HCT116 (cell line): ENCODE data around the gene FAM193B. TPM values are rescaled to one million over a fixed set of nuclear protein-coding genes. Genes with fewer than 3 reads are reported as not detected.

Experiments used
- ATAC-seq: fragments of 200-7000 bp; cut with Tn5 transposase; 2 replicates; pipeline ENCODE4 v1.9.1; 2020; ENCODE audit warnings: mild to moderate bottlenecking, moderate library complexity
- BruUV-seq: library from RNA; stranded (reverse); fragments of 400-500 nt; replicated peaks from 2 replicates; lab custom pipeline; 2021; lab: Mats Ljungman, UMichigan
- CTCF ChIA-PET: fragments of 300-600 bp; sonication (Branson Sonifier 250); formaldehyde crosslinking; loops from one replicate; lab custom pipeline; 2021; ENCODE audit warnings: antibody characterized with exemption; lab: Charles Lee
- POLR2A ChIA-PET: fragments of 300-600, 350-600 bp; sonication (Branson Sonifier 250); formaldehyde crosslinking; loops from one replicate; lab custom pipeline; 2021; ENCODE audit warnings: antibody characterized with exemption; lab: Charles Lee
- RAD21 ChIA-PET, 2 experiments: fragments of 300-600 bp; sonication (Branson Sonifier 250); formaldehyde crosslinking; loops; one replicate each; lab custom pipeline; 2023; ENCODE audit warnings: low total read pairs in 2 of 2; ENCODE audit not compliant: uncharacterized antibody in 2 of 2, unreplicated experiment in 2 of 2, low non-redundant PET in 1 of 2; lab: Charles Lee
- DNase-seq: peaks from one replicate; pipeline ENCODE4 v3.0.0-alpha.2; 2010; ENCODE audit warnings: low read depth, low spot score
- H2AFZ ChIP-seq: fragments of 200-600 bp; shearing (Covaris generic), sonication (generic); 2 replicates; pipeline ENCODE4 v1.6.1; 2017; ENCODE audit warnings: low read depth, mixed run types, mixed read lengths, antibody characterized with exemption, low read length; ENCODE audit not compliant: poor library complexity, severe bottlenecking
- H3K27ac ChIP-seq: 2 replicates; pipeline ENCODE4 v1.5.1; 2012; ENCODE audit warnings: low read depth, low read length
- H3K27me3 ChIP-seq: fragments of 200-600 bp; sonication (generic); 2 replicates; pipeline ENCODE4 v1.6.1; 2016; ENCODE audit warnings: mixed run types, low read length, mixed read lengths; ENCODE audit not compliant: insufficient read depth
- H3K36me3 ChIP-seq, 2 experiments: fragments of 200-500 bp in 1 of 2; fragments of 200-600 bp in 1 of 2; sonication (Bioruptor generic) in 1 of 2; sonication (generic) in 1 of 2; 2 replicates each; pipeline versions ENCODE4 v1.5.1 to v1.6.1; 2014 to 2016; ENCODE audit warnings: low read length in 2 of 2, inconsistent platforms in 1 of 2, mixed read lengths in 1 of 2, mixed run types in 1 of 2; ENCODE audit not compliant: insufficient read depth in 2 of 2, control insufficient read depth in 1 of 2
- H3K4me1 ChIP-seq, 2 experiments: fragments of 200-600 bp in 1 of 2; sonication (generic) in 1 of 2; 2 replicates each; pipeline versions ENCODE4 v1.5.1 to v1.6.1; 2012 to 2017; ENCODE audit warnings: low read length in 2 of 2, inconsistent platforms in 1 of 2, mild to moderate bottlenecking in 1 of 2, mixed read lengths in 1 of 2, mixed run types in 1 of 2, moderate library complexity in 1 of 2; ENCODE audit not compliant: insufficient read depth in 2 of 2, control insufficient read depth in 1 of 2
- H3K4me2 ChIP-seq: fragments of 200-600 bp; sonication (generic); 2 replicates; pipeline ENCODE4 v1.6.1; 2017; ENCODE audit warnings: mixed run types, low read length, mixed read lengths
- H3K4me3 ChIP-seq, 2 experiments: fragments of 200-600 bp in 1 of 2; sonication (generic) in 1 of 2; replicated peaks in 1 of 2; 2 replicates each; pipeline ENCODE4 v1.5.1; 2011 to 2016; ENCODE audit warnings: low read length in 2 of 2, control low read depth in 1 of 2, low read depth in 1 of 2, mild to moderate bottlenecking in 1 of 2, mixed read lengths in 1 of 2, mixed run types in 1 of 2
- H3K79me2 ChIP-seq: fragments of 200-600 bp; sonication (generic); 2 replicates; pipeline ENCODE4 v1.6.1; 2017; ENCODE audit warnings: mild to moderate bottlenecking, mixed run types, low read length, moderate library complexity, mixed read lengths; ENCODE audit not compliant: insufficient read depth
- H3K9ac ChIP-seq: fragments of 200-600 bp; sonication (generic); 2 replicates; pipeline ENCODE4 v1.6.1; 2016; ENCODE audit warnings: low read length, mixed read lengths
- H3K9me2 ChIP-seq: fragments of 200-600 bp; sonication (generic), shearing (Covaris generic); 2 replicates; pipeline ENCODE4 v1.6.1; 2017; ENCODE audit warnings: mixed run types, mild to moderate bottlenecking, moderate library complexity; ENCODE audit not compliant: insufficient read depth
- H3K9me3 ChIP-seq, 2 experiments: fragments of 200-500 bp in 1 of 2; fragments of 200-600 bp in 1 of 2; sonication (Bioruptor generic) in 1 of 2; sonication (generic) in 1 of 2; 2 replicates each; pipeline ENCODE4 v1.6.1; 2014 to 2017; ENCODE audit warnings: low read length in 2 of 2, mixed read lengths in 2 of 2, inconsistent platforms in 1 of 2, low read depth in 1 of 2, mild to moderate bottlenecking in 1 of 2, mixed run types in 1 of 2, moderate library complexity in 1 of 2; ENCODE audit not compliant: control insufficient read depth in 1 of 2, insufficient read depth in 1 of 2
- H4K20me1 ChIP-seq: fragments of 200-600 bp; sonication (generic), shearing (Covaris generic); 2 replicates; pipeline ENCODE4 v1.6.1; 2017; ENCODE audit warnings: mixed run types, mild to moderate bottlenecking, moderate library complexity; ENCODE audit not compliant: insufficient read depth
- CBX3 ChIP-seq: IDR thresholded peaks from 2 replicates; pipeline ENCODE4 v1.6.1; 2012; ENCODE audit warnings: low read depth
- EGR1 ChIP-seq: IDR thresholded peaks from 2 replicates; pipeline ENCODE4 v1.6.1; 2012; ENCODE audit warnings: low read depth
- ELF1 ChIP-seq: IDR thresholded peaks from 2 replicates; pipeline ENCODE4 v1.6.1; 2012; ENCODE audit warnings: low read depth, borderline replicate concordance
- EZH2phosphoT487 ChIP-seq: fragments of 200-600 bp; IDR thresholded peaks from 2 replicates; pipeline ENCODE4 v1.6.1; 2018; ENCODE audit warnings: antibody characterized with exemption, borderline replicate concordance
- FOSL1 ChIP-seq: IDR thresholded peaks from 2 replicates; pipeline ENCODE4 v1.6.1; 2012; ENCODE audit warnings: low read depth
- JUND ChIP-seq: IDR thresholded peaks from 2 replicates; pipeline ENCODE4 v1.6.1; 2012
- POLR2A ChIP-seq: IDR thresholded peaks from 2 replicates; pipeline ENCODE4 v1.7.0; 2011; ENCODE audit warnings: borderline replicate concordance; ENCODE audit not compliant: insufficient read depth, insufficient read length; ENCODE audit errors: extremely low read depth
- POLR2AphosphoS5 ChIP-seq: IDR thresholded peaks from 2 replicates; pipeline ENCODE4 v1.6.1; 2011; ENCODE audit warnings: mild to moderate bottlenecking, low read depth, low read length, moderate library complexity
- RAD21 ChIP-seq: IDR thresholded peaks from 2 replicates; pipeline ENCODE4 v1.6.1; 2012; ENCODE audit warnings: low read depth, mild to moderate bottlenecking
- SIN3A ChIP-seq: IDR thresholded peaks from 2 replicates; pipeline ENCODE4 v1.6.1; 2012; ENCODE audit warnings: low read depth
- SP1 ChIP-seq: IDR thresholded peaks from 2 replicates; pipeline ENCODE4 v1.6.1; 2012; ENCODE audit warnings: low read depth
- SRF ChIP-seq: IDR thresholded peaks from 2 replicates; pipeline ENCODE4 v1.6.1; 2012; ENCODE audit warnings: low read depth
- TCF7L2 ChIP-seq: IDR thresholded peaks from 2 replicates; pipeline ENCODE4 v1.7.0; 2011; ENCODE audit warnings: borderline replicate concordance, inconsistent platforms; ENCODE audit not compliant: insufficient read depth, insufficient read length; ENCODE audit errors: extremely low read depth
- YY1 ChIP-seq: IDR thresholded peaks from 2 replicates; pipeline ENCODE4 v1.6.1; 2011; ENCODE audit warnings: low read length, low read depth, moderate library complexity, mild to moderate bottlenecking; ENCODE audit not compliant: insufficient replicate concordance; ENCODE audit errors: extremely low read depth
- intact Hi-C: fragments of 100-400 bp; cut with micrococcal nuclease; formaldehyde crosslinking; loops from 2 replicates; pipeline ENCODE4 v1.10.0; 2022
- total RNA-seq: library from RNA; stranded (reverse); gene quantifications from one replicate; pipeline ENCODE4 v1.2.1, GENCODE V29; 2021; ENCODE audit not compliant: unreplicated experiment
- TF ChIP-seq, protein P1 (sequence below): IDR thresholded peaks from 2 replicates; pipeline ENCODE4 v1.6.1; 2012
- TF ChIP-seq, protein P2 (sequence below), 3 experiments: fragments of 200-600 bp in 1 of 3; sonication (generic) in 1 of 3; IDR thresholded peaks in 2 of 3; conservative IDR thresholded peaks in 1 of 3; 2 replicates each; pipeline ENCODE4 v1.5.1; 2012 to 2017; ENCODE audit warnings: low read depth in 2 of 3, low read length in 2 of 3, antibody characterized with exemption in 1 of 3, borderline replicate concordance in 1 of 3, control low read depth in 1 of 3, mild to moderate bottlenecking in 1 of 3, mixed read lengths in 1 of 3, mixed run types in 1 of 3, moderate library complexity in 1 of 3; ENCODE audit not compliant: insufficient read depth in 1 of 3
- TF ChIP-seq, protein P3 (sequence below): IDR thresholded peaks from 2 replicates; pipeline ENCODE4 v1.6.1; 2011; ENCODE audit warnings: mild to moderate bottlenecking, low read length, moderate library complexity; ENCODE audit not compliant: insufficient replicate concordance; ENCODE audit errors: extremely low read depth

FAM193B gene
- total RNA-seq, 1 experiment from 2014 or later: 54.0 TPM

DNA sequence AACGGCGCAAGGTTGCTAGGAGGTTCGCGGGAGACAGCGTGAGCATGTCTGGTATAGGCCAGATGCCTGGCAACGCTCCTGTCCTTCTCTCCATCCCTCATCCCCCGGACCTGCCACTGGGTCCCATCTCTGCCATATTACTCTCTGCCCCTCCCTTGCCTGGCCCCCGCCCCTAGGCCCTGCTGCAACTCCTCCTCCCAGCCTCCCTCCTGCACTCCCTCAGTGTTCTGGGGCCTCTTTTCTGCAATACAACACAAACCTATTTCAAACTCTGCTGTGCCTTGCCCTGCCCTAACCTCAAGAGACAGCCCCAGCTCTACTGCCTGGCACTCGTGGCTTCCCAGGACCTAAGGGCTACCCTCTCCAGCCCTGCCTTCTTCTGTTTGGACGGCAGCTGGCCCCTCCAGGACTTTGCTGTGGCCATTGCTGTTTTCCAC, 72.0 kb downstream of the FAM193B start:
- Histone ChIP-seq H3K9me3 (no peaks in the 10 kb centered on the region), H3K36me3 (peaks cover 3 to 4% of the 10 kb centered on the region in 2 experiments; a peak in 1 of 4 replicates), H3K4me1 (no peaks in the 10 kb centered on the region; a peak in 1 of 4 replicates), H3K79me2 (no peaks in the 10 kb centered on the region), H3K4me2 (no peak overlapping the region), H3K27ac (no peak overlapping the region), H3K27me3 (no peaks in the 10 kb centered on the region), H3K4me3 (no peak overlapping the region), H4K20me1 (no peaks in the 10 kb centered on the region), H3K9ac (no peak overlapping the region), H3K9me2 (no peaks in the 10 kb centered on the region), H2AFZ (no peak overlapping the region)
- ChIA-PET CTCF (no interaction called here), POLR2A (no interaction called here), RAD21 (no interaction called here)
- ATAC-seq (peak; percentile 21), DNase-seq (no peak)
- intact Hi-C loops: no loop called here
- TF ChIP-seq, protein P1, sequence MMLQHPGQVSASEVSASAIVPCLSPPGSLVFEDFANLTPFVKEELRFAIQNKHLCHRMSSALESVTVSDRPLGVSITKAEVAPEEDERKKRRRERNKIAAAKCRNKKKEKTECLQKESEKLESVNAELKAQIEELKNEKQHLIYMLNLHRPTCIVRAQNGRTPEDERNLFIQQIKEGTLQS: no peak
- TF ChIP-seq POLR2AphosphoS5: peak; percentile 33; the same call in 1 of the 2 replicates
- no TSS peak for BruUV-seq

DNA sequence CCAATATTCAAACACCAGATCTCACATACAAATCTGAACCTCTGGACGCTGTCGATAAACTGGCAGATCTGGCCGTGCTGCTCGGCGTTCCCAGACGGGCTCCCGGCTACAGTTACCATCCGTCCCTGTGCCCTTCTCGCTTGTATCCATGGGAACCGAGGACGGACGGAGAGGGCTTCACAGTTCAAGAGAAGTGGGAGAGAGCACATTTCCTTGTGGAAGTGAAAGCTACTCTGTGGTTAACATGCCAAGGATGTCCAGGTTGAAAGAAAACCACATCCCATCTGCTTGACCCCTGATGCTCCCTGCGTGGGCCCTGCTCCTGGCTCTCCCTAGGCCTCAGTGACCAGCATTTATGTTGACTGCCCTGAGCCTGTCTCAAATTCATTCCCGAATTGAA, 74.6 kb downstream of the FAM193B start:
- ATAC-seq (no peak), DNase-seq (no peak)
- Histone ChIP-seq H3K27ac (no peak overlapping the region), H2AFZ (no peak overlapping the region), H3K27me3 (no peaks in the 10 kb centered on the region), H3K79me2 (no peaks in the 10 kb centered on the region), H3K9ac (no peak overlapping the region), H4K20me1 (no peaks in the 10 kb centered on the region), H3K9me3 (no peaks in the 10 kb centered on the region), H3K9me2 (no peaks in the 10 kb centered on the region), H3K4me3 (no peak overlapping the region), H3K36me3 (no peaks in the 10 kb centered on the region), H3K4me1 (peaks cover 0 to 13% of the 10 kb centered on the region in 2 experiments; a peak in 1 of 4 replicates), H3K4me2 (no peak overlapping the region)
- POLR2A ChIA-PET: interaction anchor here (1.0 to 6.3 kb wide), 2 partner anchors 15 to 22 kb away, joined by 6 to 54 read pairs; partner anchors contain the start of gene PDLIM7
- no TSS peak for BruUV-seq
- TF ChIP-seq SRF (no peak), EZH2phosphoT487 (no peak), ELF1 (no peak), CBX3 (no peak), FOSL1 (no peak), TCF7L2 (no peak), POLR2A (no peak), SIN3A (no peak), RAD21 (no peak), SP1 (no peak), JUND (no peak), YY1 (no peak), EGR1 (no peak), POLR2AphosphoS5 (no peak)
- TF ChIP-seq, protein P2, sequence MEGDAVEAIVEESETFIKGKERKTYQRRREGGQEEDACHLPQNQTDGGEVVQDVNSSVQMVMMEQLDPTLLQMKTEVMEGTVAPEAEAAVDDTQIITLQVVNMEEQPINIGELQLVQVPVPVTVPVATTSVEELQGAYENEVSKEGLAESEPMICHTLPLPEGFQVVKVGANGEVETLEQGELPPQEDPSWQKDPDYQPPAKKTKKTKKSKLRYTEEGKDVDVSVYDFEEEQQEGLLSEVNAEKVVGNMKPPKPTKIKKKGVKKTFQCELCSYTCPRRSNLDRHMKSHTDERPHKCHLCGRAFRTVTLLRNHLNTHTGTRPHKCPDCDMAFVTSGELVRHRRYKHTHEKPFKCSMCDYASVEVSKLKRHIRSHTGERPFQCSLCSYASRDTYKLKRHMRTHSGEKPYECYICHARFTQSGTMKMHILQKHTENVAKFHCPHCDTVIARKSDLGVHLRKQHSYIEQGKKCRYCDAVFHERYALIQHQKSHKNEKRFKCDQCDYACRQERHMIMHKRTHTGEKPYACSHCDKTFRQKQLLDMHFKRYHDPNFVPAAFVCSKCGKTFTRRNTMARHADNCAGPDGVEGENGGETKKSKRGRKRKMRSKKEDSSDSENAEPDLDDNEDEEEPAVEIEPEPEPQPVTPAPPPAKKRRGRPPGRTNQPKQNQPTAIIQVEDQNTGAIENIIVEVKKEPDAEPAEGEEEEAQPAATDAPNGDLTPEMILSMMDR (IDR thresholded peaks at IDR 0.05 in 2 of 3, conservative IDR thresholded peaks at IDR 0.05 in 1 of 3; ENCODE audit: borderline replicate concordance in 1 of 3, insufficient read depth in 1 of 3, low read depth in 2 of 3, low read length in 2 of 3): no peak
- TF ChIP-seq, protein P3, sequence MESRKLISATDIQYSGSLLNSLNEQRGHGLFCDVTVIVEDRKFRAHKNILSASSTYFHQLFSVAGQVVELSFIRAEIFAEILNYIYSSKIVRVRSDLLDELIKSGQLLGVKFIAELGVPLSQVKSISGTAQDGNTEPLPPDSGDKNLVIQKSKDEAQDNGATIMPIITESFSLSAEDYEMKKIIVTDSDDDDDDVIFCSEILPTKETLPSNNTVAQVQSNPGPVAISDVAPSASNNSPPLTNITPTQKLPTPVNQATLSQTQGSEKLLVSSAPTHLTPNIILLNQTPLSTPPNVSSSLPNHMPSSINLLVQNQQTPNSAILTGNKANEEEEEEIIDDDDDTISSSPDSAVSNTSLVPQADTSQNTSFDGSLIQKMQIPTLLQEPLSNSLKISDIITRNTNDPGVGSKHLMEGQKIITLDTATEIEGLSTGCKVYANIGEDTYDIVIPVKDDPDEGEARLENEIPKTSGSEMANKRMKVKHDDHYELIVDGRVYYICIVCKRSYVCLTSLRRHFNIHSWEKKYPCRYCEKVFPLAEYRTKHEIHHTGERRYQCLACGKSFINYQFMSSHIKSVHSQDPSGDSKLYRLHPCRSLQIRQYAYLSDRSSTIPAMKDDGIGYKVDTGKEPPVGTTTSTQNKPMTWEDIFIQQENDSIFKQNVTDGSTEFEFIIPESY: no peak
- intact Hi-C loops: no loop called here
- RAD21 ChIA-PET: no interaction called here
- CTCF ChIA-PET: interaction anchor here (1.0 to 1.2 kb wide), 4 partner anchors 16 to 22 kb away, joined by 3 to 4 read pairs (median 4); partner anchors contain the start of gene PDLIM7
